ENCODE data around the gene AMZ1. TPM values are rescaled to one million over a fixed set of nuclear protein-coding genes. Genes with fewer than 3 reads are reported as not detected.

AMZ1 gene
- total and polyA plus RNA-seq, 10 of the 15 experiments (the other 5 are each of a cell fraction or from before 2014, with no cell fraction given): 0.02 to 2.0 (median 0.69) TPM

DNA sequence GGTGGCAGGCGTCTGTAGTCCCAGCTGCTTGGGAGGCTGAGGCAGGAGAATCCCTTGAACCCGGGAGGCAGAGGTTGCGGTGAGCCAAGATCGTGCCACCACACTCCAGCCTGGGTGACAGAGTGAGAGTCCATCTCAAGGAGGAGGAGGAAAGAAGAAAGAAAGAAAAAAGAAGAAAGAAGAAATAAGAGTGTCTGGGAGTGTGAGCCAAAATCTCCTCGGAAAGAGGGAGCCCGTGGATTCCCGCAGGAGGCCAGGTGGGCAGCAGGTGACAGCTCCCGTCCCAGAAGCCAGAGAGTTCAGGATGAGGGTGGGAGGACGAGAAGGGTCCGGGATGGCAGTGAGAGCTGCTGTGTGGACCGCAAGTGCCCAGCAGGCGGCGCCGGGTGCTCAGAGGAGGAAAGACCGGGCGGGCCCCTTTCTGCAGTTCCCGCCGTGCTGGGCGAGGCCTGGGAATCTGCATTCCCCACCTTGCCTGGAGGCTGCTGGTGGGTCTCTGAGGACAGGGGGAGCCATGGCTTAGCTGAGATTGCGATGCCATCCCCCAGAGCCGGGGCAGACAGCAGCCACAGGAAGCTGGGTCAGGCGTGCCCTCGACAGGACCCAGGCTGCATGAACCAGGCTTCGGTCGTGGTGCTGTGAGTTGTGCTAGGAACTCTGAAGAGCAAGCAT lies 17.1 kb upstream of the AMZ1 start (continued):
- TF ChIP-seq, protein P1, sequence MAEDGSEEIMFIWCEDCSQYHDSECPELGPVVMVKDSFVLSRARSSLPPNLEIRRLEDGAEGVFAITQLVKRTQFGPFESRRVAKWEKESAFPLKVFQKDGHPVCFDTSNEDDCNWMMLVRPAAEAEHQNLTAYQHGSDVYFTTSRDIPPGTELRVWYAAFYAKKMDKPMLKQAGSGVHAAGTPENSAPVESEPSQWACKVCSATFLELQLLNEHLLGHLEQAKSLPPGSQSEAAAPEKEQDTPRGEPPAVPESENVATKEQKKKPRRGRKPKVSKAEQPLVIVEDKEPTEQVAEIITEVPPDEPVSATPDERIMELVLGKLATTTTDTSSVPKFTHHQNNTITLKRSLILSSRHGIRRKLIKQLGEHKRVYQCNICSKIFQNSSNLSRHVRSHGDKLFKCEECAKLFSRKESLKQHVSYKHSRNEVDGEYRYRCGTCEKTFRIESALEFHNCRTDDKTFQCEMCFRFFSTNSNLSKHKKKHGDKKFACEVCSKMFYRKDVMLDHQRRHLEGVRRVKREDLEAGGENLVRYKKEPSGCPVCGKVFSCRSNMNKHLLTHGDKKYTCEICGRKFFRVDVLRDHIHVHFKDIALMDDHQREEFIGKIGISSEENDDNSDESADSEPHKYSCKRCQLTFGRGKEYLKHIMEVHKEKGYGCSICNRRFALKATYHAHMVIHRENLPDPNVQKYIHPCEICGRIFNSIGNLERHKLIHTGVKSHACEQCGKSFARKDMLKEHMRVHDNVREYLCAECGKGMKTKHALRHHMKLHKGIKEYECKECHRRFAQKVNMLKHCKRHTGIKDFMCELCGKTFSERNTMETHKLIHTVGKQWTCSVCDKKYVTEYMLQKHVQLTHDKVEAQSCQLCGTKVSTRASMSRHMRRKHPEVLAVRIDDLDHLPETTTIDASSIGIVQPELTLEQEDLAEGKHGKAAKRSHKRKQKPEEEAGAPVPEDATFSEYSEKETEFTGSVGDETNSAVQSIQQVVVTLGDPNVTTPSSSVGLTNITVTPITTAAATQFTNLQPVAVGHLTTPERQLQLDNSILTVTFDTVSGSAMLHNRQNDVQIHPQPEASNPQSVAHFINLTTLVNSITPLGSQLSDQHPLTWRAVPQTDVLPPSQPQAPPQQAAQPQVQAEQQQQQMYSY (CRISPR knock-in tag; IDR thresholded peaks at IDR 0.05): no peak
- TF ChIP-seq MYC (IDR thresholded peaks at IDR 0.05; ENCODE audit: insufficient read depth, insufficient read length, insufficient replicate concordance, low read length, severe bottlenecking) (no peak), ZBED1 (IDR thresholded peaks at IDR 0.05; ENCODE audit: borderline replicate concordance) (no peak), CHD1 (IDR thresholded peaks at IDR 0.05; ENCODE audit: low read depth, low read length) (no peak), NR2C1 (IDR thresholded peaks at IDR 0.05) (no peak), RCOR1 (conservative IDR thresholded peaks at IDR 0.05; ENCODE audit: low read depth, low read length) (no peak), SMAD1 (IDR thresholded peaks at IDR 0.05; ENCODE audit: low read depth, partially characterized antibody) (no peak), IKZF2 (IDR thresholded peaks at IDR 0.05) (peak in 1 of 2 experiments; percentile 20; a peak in 1 of 4 replicates), BMI1 (IDR thresholded peaks at IDR 0.05; ENCODE audit: borderline replicate concordance) (no peak), ATF7 (IDR thresholded peaks at IDR 0.05; ENCODE audit: low read depth) (no peak), CEBPB (IDR thresholded peaks at IDR 0.05; ENCODE audit: borderline replicate concordance in 1 of 2, low read depth in 2 of 2, low read length in 2 of 2) (no peak), IRF4 (IDR thresholded peaks at IDR 0.05; ENCODE audit: low read depth, low read length) (0 out of 2 replicates have a peak, but pooled peaks have one; percentile 7), SMARCA5 (IDR thresholded peaks at IDR 0.05) (peak; percentile 93), POU2F2 (IDR thresholded peaks at IDR 0.05; ENCODE audit: borderline replicate concordance, low read depth, low read length) (peak; percentile 44; the same call in 1 of the 3 replicates)
- TF ChIP-seq, protein P2, sequence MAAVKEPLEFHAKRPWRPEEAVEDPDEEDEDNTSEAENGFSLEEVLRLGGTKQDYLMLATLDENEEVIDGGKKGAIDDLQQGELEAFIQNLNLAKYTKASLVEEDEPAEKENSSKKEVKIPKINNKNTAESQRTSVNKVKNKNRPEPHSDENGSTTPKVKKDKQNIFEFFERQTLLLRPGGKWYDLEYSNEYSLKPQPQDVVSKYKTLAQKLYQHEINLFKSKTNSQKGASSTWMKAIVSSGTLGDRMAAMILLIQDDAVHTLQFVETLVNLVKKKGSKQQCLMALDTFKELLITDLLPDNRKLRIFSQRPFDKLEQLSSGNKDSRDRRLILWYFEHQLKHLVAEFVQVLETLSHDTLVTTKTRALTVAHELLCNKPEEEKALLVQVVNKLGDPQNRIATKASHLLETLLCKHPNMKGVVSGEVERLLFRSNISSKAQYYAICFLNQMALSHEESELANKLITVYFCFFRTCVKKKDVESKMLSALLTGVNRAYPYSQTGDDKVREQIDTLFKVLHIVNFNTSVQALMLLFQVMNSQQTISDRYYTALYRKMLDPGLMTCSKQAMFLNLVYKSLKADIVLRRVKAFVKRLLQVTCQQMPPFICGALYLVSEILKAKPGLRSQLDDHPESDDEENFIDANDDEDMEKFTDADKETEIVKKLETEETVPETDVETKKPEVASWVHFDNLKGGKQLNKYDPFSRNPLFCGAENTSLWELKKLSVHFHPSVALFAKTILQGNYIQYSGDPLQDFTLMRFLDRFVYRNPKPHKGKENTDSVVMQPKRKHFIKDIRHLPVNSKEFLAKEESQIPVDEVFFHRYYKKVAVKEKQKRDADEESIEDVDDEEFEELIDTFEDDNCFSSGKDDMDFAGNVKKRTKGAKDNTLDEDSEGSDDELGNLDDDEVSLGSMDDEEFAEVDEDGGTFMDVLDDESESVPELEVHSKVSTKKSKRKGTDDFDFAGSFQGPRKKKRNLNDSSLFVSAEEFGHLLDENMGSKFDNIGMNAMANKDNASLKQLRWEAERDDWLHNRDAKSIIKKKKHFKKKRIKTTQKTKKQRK (IDR thresholded peaks at IDR 0.05; ENCODE audit: low read depth, low read length): no peak
- TF ChIP-seq, protein P3, sequence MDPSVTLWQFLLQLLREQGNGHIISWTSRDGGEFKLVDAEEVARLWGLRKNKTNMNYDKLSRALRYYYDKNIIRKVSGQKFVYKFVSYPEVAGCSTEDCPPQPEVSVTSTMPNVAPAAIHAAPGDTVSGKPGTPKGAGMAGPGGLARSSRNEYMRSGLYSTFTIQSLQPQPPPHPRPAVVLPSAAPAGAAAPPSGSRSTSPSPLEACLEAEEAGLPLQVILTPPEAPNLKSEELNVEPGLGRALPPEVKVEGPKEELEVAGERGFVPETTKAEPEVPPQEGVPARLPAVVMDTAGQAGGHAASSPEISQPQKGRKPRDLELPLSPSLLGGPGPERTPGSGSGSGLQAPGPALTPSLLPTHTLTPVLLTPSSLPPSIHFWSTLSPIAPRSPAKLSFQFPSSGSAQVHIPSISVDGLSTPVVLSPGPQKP (IDR thresholded peaks at IDR 0.05; ENCODE audit: low read depth, low read length): no peak
- TF ChIP-seq, protein P4, sequence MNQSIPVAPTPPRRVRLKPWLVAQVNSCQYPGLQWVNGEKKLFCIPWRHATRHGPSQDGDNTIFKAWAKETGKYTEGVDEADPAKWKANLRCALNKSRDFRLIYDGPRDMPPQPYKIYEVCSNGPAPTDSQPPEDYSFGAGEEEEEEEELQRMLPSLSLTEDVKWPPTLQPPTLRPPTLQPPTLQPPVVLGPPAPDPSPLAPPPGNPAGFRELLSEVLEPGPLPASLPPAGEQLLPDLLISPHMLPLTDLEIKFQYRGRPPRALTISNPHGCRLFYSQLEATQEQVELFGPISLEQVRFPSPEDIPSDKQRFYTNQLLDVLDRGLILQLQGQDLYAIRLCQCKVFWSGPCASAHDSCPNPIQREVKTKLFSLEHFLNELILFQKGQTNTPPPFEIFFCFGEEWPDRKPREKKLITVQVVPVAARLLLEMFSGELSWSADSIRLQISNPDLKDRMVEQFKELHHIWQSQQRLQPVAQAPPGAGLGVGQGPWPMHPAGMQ (IDR thresholded peaks at IDR 0.05; ENCODE audit: borderline replicate concordance): no peak
- TF ChIP-seq, protein P5, sequence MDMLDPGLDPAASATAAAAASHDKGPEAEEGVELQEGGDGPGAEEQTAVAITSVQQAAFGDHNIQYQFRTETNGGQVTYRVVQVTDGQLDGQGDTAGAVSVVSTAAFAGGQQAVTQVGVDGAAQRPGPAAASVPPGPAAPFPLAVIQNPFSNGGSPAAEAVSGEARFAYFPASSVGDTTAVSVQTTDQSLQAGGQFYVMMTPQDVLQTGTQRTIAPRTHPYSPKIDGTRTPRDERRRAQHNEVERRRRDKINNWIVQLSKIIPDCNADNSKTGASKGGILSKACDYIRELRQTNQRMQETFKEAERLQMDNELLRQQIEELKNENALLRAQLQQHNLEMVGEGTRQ (IDR thresholded peaks at IDR 0.05; ENCODE audit: borderline replicate concordance, low read depth, low read length): no peak

Measured in GM12878 (cell line).